SK-N-SH treated with all-trans-retinoic acid at 6 μM for 48 hours (cell line): ENCODE measurements around the gene PRPF31.
A peak's percentile ranks its signal among the peaks of the same experiment; 100 is the strongest.

ENCODE experiments used
- ATAC-seq: fragments of 200-7000 bp; cut with Tn5 transposase; 3 replicates; pipeline ENCODE4 v1.9.1; 2020; ENCODE audit warnings: mild to moderate bottlenecking, moderate library complexity
- BACH2 ChIP-seq: fragments of 250-450 bp; sonication (Bioruptor Pico); IDR thresholded peaks from 2 replicates; pipeline ENCODE4 v1.9.0; 2021; ENCODE audit warnings: mild to moderate bottlenecking, borderline replicate concordance
- CREB5 ChIP-seq: fragments of 250-450 bp; sonication (Bioruptor Pico); IDR thresholded peaks from 2 replicates; pipeline ENCODE4 v1.5.1; 2020; ENCODE audit warnings: low read depth, mild to moderate bottlenecking, moderate library complexity
- CSDC2 ChIP-seq: fragments of 250-450 bp; sonication (Bioruptor Pico); IDR thresholded peaks from 2 replicates; pipeline ENCODE4 v1.5.0; 2020; ENCODE audit warnings: mild to moderate bottlenecking, moderate library complexity
- CSRNP3 ChIP-seq: fragments of 250-450 bp; sonication (Bioruptor Pico); IDR thresholded peaks from 2 replicates; pipeline ENCODE4 v1.5.1; 2021; ENCODE audit warnings: mild to moderate bottlenecking, moderate library complexity
- ESRRG ChIP-seq: fragments of 250-450 bp; sonication (Bioruptor Pico); IDR thresholded peaks from 2 replicates; pipeline ENCODE4 v1.6.1; 2021; ENCODE audit warnings: mild to moderate bottlenecking
- GLIS3 ChIP-seq: fragments of 250-450 bp; sonication (Bioruptor Pico); IDR thresholded peaks from 2 replicates; pipeline ENCODE4 v1.5.0; 2020; ENCODE audit warnings: mild to moderate bottlenecking, moderate library complexity
- OSR1 ChIP-seq: fragments of 250-450 bp; sonication (Bioruptor Pico); IDR thresholded peaks from 2 replicates; pipeline ENCODE4 v1.8.0; 2022; ENCODE audit warnings: moderate library complexity, mild to moderate bottlenecking, inconsistent platforms
- PATZ1 ChIP-seq: fragments of 250-450 bp; sonication (Bioruptor Pico); IDR thresholded peaks from 2 replicates; pipeline ENCODE4 v1.8.0; 2020; ENCODE audit warnings: mild to moderate bottlenecking, moderate library complexity, borderline replicate concordance
- POU6F1 ChIP-seq: fragments of 250-450 bp; sonication (Bioruptor Pico); IDR thresholded peaks from 2 replicates; pipeline ENCODE4 v1.8.0; 2021; ENCODE audit warnings: low read depth, mild to moderate bottlenecking, moderate library complexity, borderline replicate concordance
- PPARA ChIP-seq: fragments of 250-450 bp; sonication (Bioruptor Pico); IDR thresholded peaks from 2 replicates; pipeline ENCODE4 v1.5.0; 2020; ENCODE audit warnings: mild to moderate bottlenecking, borderline replicate concordance
- RARB ChIP-seq: fragments of 250-450 bp; sonication (Bioruptor Pico); IDR thresholded peaks from 2 replicates; pipeline ENCODE4 v1.8.0; 2021; ENCODE audit warnings: mild to moderate bottlenecking, moderate library complexity
- SNAI2 ChIP-seq: fragments of 250-450 bp; sonication (Bioruptor Pico); IDR thresholded peaks from 2 replicates; pipeline ENCODE4 v1.5.0; 2020; ENCODE audit warnings: mild to moderate bottlenecking, moderate library complexity
- TCF4 ChIP-seq: fragments of 250-450 bp; sonication (Bioruptor Pico); IDR thresholded peaks from 2 replicates; pipeline ENCODE4 v1.8.0; 2021; ENCODE audit warnings: mild to moderate bottlenecking, moderate library complexity, borderline replicate concordance
- TOX ChIP-seq: fragments of 250-450 bp; sonication (Bioruptor Pico); IDR thresholded peaks from 2 replicates; pipeline ENCODE4 v1.8.0; 2021; ENCODE audit warnings: mild to moderate bottlenecking, moderate library complexity, borderline replicate concordance
- TSHZ2 ChIP-seq: fragments of 250-450 bp; sonication (Bioruptor Pico); IDR thresholded peaks from 2 replicates; pipeline ENCODE4 v1.5.0; 2020; ENCODE audit warnings: mild to moderate bottlenecking, moderate library complexity
- ZC3H10 ChIP-seq: fragments of 250-450 bp; sonication (Bioruptor Pico); IDR thresholded peaks from 2 replicates; pipeline ENCODE4 v1.5.1; 2021; ENCODE audit warnings: mild to moderate bottlenecking, moderate library complexity
- ZFP3 ChIP-seq: fragments of 250-450 bp; sonication (Bioruptor Pico); IDR thresholded peaks from 2 replicates; pipeline ENCODE4 v1.5.0; 2020; ENCODE audit warnings: mild to moderate bottlenecking, moderate library complexity
- ZFP30 ChIP-seq: fragments of 450-650 bp; formaldehyde crosslinking; IDR thresholded peaks from 2 replicates; pipeline ENCODE4 v1.5.0; 2022; ENCODE audit warnings: mild to moderate bottlenecking, moderate library complexity
- ZNF565 ChIP-seq: fragments of 450-650 bp; formaldehyde crosslinking; conservative IDR thresholded peaks from 2 replicates; pipeline ENCODE4 v1.5.0; 2020; ENCODE audit warnings: low read depth, mild to moderate bottlenecking, moderate library complexity
- ZNF8 ChIP-seq: fragments of 450-650 bp; formaldehyde crosslinking; IDR thresholded peaks from 2 replicates; pipeline ENCODE4 v1.5.0; 2020; ENCODE audit warnings: mild to moderate bottlenecking, moderate library complexity

Gene PRPF31

GRCh38 chr19:54172471-54173358 is 57.2 kb downstream of the PRPF31 start, which contains the start of gene TMC4:
TSS of gene TMC4 (minus strand) at chr19:54173160. CDS start at chr19:54173117, 43 bp downstream.
- peak; percentile 56 for ATAC-seq
- no peak for TF ChIP-seq ZFP30 (CRISPR knock-in tag)
- no peak for TF ChIP-seq ZNF8 (CRISPR knock-in tag)

GRCh38 chr19:54173359-54173699 is 57.8 kb downstream of the PRPF31 start:
- no peak for ATAC-seq

GRCh38 chr19:54173951-54174834 is 58.6 kb downstream of the PRPF31 start:
- ATAC-seq, result peak; percentile 5
- TF ChIP-seq SNAI2 (CRISPR knock-in tag) (no peak), RARB (CRISPR knock-in tag) (no peak), TCF4 (CRISPR knock-in tag) (no peak), BACH2 (no peak), TOX (CRISPR knock-in tag) (no peak), CSRNP3 (CRISPR knock-in tag) (no peak), POU6F1 (CRISPR knock-in tag) (no peak), GLIS3 (CRISPR knock-in tag) (no peak), CSDC2 (no peak), PATZ1 (CRISPR knock-in tag) (no peak), ESRRG (CRISPR knock-in tag) (no peak), TSHZ2 (CRISPR knock-in tag) (no peak), ZFP3 (CRISPR knock-in tag) (no peak), PPARA (CRISPR knock-in tag) (no peak), OSR1 (CRISPR knock-in tag) (no peak), ZC3H10 (CRISPR knock-in tag) (no peak), ZNF565 (CRISPR knock-in tag) (no peak), ZNF8 (CRISPR knock-in tag) (no peak), ZFP30 (CRISPR knock-in tag) (no peak), CREB5 (CRISPR knock-in tag) (no peak)

More at GRCh38 chr19:54173359-54173699, 57.8 kb downstream of the PRPF31 start:
- no peak for TF ChIP-seq RARB (CRISPR knock-in tag)
- TF ChIP-seq, all 23 proteins: peak for 0
